HG03378 (cell line): Measurements from ENCODE around the gene FN3KRP.

Source experiments
- ATAC-seq: cut with Tn5 transposase; IDR thresholded peaks from one replicate; pipeline ENCODE4 v1.9.1; 2021; ENCODE audit warnings: mild to moderate bottlenecking, moderate library complexity; ENCODE audit not compliant: unreplicated experiment

FN3KRP gene, protein sequence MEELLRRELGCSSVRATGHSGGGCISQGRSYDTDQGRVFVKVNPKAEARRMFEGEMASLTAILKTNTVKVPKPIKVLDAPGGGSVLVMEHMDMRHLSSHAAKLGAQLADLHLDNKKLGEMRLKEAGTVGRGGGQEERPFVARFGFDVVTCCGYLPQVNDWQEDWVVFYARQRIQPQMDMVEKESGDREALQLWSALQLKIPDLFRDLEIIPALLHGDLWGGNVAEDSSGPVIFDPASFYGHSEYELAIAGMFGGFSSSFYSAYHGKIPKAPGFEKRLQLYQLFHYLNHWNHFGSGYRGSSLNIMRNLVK

DNA sequence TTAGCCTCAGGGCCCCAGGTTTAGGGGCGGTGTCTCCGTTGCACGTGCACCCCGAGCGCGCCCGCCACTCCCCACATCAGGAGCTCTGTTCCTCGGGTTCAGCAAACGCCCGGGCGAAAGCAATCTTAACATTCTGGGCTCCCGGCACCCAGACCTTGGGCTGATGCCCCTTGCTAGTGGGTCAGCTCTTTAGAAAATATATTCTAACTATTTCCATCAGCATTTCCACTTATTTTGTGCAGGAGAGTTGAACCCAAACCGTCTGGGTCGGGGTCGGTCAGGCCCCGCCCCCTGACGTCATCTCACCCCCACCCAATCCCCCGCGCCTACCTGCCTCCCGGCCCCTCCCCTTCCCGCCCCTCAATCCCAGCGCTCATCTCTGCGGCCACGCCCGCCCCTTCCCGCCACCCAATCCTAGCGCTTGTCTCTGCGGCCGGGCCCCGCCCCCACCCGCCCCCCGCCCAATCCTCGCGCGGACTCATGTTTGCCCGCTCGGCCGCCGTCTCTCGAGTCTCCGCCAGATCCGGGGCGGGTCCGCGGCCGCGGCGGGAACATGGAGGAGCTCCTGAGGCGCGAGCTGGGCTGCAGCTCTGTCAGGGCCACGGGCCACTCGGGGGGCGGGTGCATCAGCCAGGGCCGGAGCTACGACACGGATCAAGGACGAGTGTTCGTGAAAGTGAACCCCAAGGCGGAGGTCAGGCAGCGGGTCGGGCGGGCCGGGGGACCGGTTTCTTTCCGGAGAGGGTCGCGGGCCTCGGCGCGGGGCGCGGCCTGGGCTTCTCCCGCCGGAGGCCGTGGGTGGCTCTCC, at the start of gene FN3KRP:
Gene FN3KRP (plus strand): TSS at position 504 of the 808 bp plus-strand sequence. CDS start 50 bp downstream, at position 554.
- ATAC-seq: no peak

DNA sequence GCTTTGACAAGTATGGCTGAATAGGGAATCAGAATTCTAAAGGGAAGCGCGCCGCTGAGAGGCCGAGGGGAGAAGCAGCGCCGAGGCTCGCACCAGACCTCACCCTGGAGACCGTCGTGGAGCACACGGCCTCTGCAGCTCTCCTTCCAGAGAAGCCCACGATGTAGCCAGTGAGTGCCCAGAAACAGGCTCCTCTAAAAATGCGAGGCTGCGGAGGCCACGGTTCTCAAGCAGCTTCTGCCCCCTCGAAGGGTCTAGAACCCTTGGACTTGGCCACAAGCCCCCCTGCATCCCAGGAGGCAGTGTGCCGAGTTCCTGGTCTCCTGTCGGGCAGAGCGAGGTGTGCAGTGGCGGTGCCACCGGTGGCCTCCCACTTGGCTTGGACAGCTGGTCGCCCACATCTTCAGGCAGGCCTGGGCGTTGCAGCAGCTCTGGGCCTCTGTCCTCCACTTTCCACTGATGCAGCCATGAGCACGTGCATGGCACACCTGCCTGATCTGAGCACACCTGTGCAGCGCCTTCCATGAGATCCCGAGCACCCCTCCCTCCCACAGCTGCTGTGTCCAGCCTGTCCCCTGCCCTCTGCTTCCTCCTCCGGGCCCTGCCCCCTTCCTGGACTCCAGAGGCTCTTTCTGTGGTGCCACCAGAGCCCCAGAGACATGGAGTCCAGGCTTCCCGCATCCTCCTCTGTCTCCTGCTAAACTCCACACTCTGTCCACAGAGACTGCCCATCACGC, 49.4 kb upstream of the FN3KRP start:
- ATAC-seq: no peak

DNA sequence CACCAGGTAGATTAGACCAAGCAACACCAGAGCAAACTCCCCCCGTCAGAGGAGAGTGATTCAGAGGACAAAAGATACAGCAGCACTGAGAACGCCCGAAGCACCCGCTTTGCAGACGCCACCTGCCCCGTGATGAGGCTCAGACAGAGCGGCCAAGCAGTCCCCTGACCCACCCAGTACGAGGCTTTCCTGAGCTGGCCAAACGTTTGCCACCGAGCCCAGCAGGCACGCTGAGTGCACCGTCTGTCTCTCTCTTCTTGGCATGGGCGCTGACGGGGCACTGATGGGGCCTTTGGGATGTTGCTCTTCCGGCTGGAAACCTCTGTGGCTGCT, 48.9 kb upstream of the FN3KRP start:
- no peak for ATAC-seq

DNA sequence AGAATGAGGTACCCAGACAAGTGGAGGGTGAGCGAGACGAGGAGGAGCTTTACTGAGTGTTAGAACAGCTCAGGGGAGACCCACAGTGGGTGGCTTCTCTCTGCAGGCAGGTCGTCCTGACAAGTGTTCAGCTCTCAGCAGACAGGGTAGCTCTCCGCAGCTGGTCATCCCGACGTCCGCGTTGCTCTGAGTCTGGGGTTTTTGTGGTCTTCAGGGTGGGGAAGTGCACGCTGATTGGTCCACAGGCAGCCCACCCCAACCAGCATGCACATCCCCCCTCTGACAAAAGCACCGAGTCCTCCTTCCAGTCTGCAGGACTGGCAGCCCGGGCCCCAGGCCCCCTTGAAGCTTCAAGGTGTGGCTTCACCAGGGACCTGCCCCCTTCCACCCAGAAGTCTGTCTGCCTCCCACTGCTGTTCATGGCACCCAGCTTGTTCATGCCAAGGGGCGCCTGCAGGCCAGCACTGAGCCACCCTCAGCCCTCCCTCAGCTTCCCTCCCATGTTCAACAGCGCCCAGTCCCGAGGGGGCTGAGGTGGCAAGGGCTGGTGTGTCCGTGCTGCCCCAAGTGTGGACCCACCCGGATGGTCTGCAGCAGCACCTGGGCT, 48.4 kb upstream of the FN3KRP start:
- ATAC-seq: no peak

DNA sequence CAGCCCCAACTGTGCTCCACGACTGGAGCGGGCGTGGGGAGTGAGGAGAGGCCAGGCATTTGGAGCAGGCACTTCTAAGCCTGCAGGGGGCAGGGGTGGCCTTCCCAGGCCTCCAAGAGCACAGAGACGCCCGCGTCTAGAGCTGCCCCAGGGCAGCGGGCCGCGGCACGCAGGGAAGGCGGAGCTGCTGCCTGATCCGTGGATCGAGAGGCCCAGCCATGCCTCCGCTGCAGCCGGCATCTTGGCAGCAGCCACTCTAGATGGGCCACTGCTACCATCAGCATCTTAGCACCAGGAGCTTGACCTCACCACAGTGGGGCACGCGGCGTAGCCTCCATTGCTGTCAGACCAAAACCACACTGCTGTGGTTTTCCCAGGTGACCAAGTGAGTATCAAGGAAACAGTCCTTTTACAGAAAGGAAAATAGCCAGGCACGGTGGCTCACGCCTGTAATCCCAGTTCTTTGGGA, 47.8 kb upstream of the FN3KRP start:
- no peak for ATAC-seq

DNA sequence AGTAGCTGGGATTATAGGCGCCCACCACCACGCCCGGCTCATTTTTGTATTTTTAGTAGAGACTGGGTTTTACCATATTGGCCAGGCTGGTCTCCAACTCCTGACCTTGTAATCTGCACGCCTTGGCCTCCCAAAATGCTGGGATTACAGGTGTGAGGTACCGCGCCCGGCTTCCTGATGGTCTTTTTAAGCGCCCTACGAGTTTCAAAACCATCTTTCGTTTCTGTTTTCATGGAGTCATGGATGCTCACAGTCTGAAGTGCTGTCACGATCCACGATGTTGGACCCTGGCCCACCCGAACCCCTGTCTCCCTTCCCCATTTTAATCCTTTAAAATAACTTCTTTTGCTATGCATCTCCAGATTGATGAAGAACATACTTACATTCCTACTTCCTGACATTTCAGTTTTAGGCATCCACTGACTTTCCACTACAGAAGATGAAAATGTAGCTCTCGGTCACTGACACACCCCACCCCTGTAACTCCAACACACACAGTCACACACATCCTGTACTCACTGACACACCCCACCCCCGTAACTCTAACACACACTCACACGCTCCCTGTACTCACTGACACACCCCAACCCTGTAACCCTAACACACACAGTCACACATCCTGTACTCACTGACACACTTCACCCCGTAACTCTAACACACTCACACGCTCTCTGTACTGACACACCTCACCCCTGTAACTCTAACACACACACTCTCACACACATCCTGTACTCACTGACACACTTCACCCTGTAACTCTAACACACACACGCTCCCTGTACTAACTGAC, 45.6 kb upstream of the FN3KRP start:
- ATAC-seq: no peak

DNA sequence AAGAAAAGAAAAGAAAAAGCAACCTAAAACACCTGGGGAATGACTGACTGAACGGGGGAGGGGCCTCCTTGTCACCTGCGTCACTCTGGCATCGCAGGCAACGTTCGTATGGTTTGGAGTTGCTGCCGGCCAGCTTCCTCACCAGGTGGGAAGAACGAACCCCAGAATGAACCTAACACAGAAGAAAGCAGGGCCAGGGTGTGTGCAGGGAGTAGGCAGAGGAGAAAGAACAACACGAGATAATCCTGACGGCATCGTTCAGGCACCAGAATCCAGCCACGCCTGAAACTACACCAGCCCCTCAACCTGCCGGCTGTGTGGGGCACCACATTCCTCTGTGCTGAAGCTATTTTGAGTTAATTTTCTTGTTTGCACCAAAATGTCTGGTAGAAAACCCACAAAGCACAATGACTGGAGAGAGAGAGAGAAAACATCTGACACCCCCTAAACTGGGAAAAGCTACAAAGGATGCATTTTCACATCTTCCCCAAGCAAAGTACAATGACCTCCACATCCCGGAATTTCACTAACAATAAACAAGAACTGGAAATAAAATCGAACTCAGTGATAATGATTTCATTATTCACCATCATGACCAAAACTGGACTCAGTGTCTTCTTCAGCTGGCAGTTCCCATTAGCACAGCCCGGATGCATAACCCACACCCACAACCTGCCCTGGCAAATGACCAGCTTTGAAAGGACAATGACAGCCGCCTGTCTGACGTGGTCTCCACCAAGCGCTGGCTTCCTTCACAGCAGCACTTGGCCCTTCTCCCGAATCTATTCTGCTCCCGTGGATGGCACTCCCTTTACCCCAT, 41.6 kb upstream of the FN3KRP start:
- ATAC-seq: no peak

DNA sequence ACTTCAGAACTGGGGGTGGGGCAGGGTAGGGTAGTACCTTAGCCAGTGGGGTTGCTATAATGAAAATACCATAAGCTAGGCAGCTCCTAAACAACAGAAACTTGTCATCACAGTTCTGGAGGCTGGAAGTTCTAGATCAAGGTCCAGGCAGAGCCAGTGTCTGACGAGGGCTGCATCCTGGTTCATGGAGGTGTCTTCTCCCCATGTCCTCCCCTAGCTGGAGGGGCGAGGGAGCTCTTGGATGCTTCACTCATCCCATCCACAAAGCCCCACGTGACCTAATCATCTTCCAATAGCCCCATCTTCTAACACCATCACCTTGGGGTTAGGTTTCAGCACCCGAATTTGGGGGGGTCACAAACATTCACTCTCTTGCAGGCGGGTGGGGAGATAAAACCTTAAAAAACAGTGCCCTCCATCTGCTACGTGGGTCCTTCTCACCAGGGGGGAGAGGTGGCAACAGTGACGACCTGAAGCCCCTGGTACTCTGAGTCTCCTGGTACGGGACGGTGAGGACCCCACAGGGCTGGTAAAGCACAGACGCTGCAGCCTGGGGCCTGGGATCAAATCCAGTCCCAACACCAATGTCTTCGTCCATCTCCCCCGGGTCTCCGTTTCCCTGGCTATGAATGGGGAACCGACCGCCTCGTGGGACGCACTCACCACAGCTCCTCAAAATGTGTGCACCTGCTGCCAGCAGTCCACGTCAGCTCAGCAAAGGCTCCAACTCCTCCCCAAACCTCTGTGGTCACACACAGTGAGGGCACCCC, 40.8 kb upstream of the FN3KRP start:
- no peak for ATAC-seq

DNA sequence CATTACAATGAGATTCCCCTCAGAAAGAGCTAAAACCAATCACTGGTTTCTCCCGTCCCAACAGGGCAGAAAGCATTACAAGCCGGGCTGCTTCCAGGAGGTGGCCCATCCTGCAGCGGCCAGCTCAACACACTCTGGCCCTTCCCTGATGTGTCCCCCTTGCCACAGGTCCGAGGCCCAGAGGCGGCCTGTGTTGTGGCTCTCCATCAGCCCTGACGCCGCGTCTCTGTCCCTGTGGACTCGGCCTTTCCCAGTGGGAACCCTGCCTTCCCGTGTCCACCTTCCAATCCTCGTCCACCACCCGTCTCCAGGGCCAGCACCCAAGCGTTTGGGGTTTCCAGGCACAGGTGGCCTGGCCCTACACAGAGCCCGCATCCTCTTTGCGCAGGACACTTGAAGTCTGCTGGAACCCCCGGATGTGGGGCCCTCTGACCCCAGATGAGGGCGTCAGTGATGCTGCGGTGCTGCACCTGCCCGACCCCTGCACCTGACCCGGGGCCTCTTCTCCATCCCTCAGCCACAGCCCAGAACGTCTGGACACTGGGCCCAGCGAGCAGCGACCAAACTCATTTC, 39.1 kb upstream of the FN3KRP start:
- ATAC-seq: no peak

DNA sequence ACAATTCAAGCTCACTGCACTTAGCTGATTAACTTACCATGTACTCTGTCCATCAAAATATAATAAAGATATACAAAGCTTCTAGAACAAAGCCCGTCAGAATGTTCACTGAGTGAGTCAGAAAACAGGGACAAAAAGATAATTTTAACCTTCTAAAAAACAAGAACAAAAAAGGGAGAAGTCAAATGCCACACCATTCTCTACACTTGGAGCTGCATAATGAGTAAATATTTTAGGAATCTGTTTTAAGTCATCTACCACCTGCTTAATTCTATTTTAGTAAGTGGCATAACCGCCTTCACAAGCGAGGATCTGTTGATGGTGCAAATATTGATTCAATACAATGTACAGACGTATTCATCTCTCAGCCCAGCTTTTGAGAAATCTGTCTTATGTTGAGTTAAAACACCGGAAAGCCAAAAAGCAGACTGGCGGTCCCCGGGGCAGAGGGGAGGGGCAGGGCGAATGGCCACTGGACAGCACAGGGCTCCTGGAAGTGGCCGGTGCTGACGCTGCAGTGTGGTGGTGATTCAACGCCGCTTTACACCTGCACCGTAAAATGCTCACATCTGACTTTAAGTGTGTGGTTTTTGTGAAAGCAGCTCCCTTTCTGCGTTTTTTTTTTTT, 38.1 kb upstream of the FN3KRP start:
- no peak for ATAC-seq

DNA sequence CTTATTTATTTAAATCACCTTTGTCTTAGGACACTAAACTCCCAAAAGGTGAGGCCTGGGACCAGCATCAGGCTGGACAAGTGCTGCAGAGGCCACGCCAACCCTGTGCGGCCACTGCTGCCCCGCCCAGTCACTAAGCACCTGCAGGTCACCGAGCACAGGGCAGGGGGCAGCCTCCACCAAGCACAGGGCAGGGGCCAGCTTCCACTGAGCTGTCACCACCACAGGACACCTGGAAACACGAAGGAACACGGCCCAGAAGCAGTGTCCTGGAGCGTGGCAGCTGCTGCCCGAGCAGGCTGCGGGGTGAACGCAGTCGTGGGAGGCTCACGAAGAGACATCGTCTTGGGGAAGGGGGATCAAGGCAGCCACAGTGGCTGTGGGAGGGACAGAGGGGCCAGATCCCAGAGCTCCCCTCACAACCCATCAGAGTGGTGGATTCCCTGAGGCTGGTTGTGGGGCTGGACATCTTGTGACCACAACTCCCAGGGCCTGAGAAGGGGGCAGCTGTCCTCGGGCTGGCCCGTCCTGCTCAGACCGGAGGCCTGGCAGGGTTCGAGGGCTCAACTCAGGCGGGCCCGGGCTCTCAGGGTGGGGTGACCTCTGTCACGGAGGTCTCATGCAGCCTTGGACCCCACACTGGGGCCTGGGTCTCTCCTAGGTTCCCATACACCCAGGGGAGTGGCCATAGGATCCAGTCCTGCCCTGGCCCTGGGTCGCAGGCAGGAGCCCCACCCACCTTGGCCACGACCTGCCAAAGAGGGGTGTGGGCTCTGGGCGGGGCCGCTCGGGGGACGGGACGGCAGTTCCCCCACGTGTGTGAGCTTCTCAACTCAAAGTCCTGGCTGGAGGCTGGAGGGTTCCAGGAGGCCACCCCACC, 36.7 kb upstream of the FN3KRP start:
- no peak for ATAC-seq

DNA sequence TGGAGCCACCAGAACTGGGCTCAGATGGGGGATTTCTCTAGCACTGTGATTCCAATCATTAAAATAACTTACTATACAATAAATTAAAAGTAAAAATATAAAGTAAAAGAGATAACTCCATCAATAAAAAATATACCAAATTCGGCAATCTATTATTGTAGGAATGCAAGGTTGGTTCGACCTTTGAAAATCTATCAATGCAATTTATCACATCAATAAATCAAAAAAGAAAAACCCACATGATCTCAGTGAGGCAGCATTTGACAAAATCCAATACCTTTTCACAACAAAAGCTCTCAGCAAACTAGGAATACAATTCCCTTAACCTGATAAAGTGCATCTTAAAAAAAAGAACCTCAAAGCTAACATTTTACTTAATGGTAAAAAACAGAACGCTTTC, 35.0 kb upstream of the FN3KRP start:
- ATAC-seq: no peak

DNA sequence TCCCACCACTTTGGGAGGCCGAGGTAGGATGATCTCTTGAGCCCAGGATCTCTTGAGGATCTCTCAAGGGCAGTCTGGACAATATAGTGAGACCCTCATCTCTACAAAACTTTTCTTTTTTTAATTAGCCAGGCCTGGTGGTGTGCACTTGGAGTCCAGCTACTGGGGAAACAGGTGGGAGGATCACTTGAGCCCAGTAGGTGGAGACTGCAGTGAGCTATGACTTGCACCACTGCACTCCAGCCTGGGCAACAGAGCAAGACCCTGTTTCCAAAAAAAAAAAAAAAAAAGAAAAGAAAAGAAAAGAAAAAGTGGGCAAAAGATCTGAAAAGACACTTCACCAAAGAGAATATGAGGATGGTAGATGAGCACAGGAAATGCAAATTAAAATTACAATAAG, 33.0 kb upstream of the FN3KRP start:
- ATAC-seq: no peak

DNA sequence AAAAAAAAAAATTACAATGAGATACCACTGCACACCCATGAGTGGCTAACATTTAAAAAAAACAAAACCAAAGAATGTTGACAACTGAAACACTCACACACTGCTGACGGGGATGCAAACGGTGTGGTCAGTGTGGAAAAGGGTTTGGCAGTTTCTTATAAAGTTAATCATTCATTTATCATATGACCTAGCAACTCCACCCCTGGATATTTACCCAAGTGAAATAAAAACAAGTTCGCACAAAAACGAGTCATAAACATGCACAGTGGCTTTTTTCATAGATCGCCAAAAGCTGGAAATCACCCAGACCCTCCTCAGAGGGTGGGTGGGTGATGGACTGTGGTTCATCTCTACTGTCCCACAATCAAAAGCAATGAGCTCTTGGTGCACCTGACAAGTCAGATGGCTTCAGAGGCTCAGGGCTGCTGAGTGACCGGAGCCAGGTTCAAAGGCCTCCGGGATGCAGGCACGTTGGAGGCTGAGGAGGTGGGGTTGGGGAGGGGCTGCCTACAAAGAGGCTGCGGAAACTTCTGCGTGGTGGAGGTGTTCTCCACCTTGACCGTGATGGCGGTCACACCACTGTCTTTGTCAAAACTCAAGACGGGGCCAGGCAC, 32.2 kb upstream of the FN3KRP start:
- no peak for ATAC-seq

DNA sequence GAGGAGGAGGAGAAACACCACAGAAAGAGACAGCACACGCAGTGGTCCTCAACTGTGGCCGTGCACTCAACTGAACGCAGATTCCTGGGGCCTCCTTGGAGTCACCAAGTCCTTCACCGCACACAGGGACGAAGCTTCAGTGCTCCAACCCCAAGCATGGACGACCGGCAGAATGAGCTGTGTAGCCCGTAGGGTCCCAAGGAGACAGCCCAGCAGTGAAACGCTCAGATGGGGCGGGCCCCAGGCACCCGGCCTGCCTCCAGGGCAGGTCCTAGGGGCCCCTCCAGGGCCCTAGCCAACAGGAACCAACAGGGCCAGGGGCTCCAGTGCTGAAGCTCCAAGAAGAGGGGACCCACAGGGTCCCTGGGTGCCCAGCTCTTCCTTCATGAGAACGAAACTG, 31.2 kb upstream of the FN3KRP start:
- ATAC-seq: no peak
